Panc1 (cell line): ENCODE results near the gene ENDOV.

Experiments used
- POLR2AphosphoS5 ChIP-seq: IDR thresholded peaks from 2 replicates; pipeline ENCODE4 v1.6.1; 2012; ENCODE audit warnings: mild to moderate bottlenecking, low read depth, low read length, moderate library complexity
- SIN3A ChIP-seq: IDR thresholded peaks from 2 replicates; pipeline ENCODE4 v1.6.1; 2012; ENCODE audit warnings: low read depth, mild to moderate bottlenecking, low read length, moderate library complexity, borderline replicate concordance; ENCODE audit not compliant: insufficient read depth
- TF ChIP-seq, protein P1 (sequence below): fragments of 450-650 bp; IDR thresholded peaks from 2 replicates; pipeline ENCODE4 v1.5.1; 2017; ENCODE audit warnings: mild to moderate bottlenecking
- TF ChIP-seq, protein P2 (sequence below), 2 experiments: IDR thresholded peaks; 2 replicates each; pipeline ENCODE4 v1.6.1; 2011 to 2012; ENCODE audit warnings: low read depth in 2 of 2, control low read depth in 1 of 2, low read length in 1 of 2, mild to moderate bottlenecking in 1 of 2, moderate library complexity in 1 of 2; ENCODE audit not compliant: insufficient read depth in 1 of 2

DNA sequence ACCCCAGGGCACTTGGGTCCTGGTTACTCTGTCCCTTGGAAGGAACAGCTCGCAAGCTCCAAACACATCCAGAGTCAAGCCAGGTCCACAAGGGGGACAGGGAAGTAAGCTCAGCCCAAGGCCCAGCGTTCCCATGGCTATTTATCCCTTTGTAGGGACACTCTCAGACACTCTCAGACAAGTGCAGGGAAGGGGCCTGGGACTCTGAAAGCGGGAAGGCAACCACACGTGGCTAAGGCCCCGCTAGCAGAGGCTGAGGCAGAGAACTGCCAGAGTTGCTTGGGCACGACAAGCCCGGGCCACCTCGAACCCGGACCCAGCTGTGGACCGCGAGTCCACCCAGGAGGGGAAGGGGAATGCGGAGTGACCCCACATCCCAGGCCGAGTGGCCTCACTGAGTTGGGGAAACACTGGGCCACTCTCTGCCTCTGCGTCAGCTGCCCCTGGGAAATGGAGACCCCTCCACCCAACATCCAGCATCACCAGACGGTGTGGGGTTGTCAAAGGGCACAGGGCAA lies 51.3 kb downstream of the ENDOV start:
- TF ChIP-seq, protein P1, sequence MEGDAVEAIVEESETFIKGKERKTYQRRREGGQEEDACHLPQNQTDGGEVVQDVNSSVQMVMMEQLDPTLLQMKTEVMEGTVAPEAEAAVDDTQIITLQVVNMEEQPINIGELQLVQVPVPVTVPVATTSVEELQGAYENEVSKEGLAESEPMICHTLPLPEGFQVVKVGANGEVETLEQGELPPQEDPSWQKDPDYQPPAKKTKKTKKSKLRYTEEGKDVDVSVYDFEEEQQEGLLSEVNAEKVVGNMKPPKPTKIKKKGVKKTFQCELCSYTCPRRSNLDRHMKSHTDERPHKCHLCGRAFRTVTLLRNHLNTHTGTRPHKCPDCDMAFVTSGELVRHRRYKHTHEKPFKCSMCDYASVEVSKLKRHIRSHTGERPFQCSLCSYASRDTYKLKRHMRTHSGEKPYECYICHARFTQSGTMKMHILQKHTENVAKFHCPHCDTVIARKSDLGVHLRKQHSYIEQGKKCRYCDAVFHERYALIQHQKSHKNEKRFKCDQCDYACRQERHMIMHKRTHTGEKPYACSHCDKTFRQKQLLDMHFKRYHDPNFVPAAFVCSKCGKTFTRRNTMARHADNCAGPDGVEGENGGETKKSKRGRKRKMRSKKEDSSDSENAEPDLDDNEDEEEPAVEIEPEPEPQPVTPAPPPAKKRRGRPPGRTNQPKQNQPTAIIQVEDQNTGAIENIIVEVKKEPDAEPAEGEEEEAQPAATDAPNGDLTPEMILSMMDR = no peak
- TF ChIP-seq, protein P2, sequence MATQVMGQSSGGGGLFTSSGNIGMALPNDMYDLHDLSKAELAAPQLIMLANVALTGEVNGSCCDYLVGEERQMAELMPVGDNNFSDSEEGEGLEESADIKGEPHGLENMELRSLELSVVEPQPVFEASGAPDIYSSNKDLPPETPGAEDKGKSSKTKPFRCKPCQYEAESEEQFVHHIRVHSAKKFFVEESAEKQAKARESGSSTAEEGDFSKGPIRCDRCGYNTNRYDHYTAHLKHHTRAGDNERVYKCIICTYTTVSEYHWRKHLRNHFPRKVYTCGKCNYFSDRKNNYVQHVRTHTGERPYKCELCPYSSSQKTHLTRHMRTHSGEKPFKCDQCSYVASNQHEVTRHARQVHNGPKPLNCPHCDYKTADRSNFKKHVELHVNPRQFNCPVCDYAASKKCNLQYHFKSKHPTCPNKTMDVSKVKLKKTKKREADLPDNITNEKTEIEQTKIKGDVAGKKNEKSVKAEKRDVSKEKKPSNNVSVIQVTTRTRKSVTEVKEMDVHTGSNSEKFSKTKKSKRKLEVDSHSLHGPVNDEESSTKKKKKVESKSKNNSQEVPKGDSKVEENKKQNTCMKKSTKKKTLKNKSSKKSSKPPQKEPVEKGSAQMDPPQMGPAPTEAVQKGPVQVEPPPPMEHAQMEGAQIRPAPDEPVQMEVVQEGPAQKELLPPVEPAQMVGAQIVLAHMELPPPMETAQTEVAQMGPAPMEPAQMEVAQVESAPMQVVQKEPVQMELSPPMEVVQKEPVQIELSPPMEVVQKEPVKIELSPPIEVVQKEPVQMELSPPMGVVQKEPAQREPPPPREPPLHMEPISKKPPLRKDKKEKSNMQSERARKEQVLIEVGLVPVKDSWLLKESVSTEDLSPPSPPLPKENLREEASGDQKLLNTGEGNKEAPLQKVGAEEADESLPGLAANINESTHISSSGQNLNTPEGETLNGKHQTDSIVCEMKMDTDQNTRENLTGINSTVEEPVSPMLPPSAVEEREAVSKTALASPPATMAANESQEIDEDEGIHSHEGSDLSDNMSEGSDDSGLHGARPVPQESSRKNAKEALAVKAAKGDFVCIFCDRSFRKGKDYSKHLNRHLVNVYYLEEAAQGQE (IDR thresholded peaks at IDR 0.05; ENCODE audit: insufficient read depth in 1 of 2, low read depth in 2 of 2, low read length in 1 of 2) = no peak
- TF ChIP-seq SIN3A (no peak), POLR2AphosphoS5 (no peak)
